HG03354 (cell line): ENCODE measurements around the gene SPA17.

Source experiments
- ATAC-seq: cut with Tn5 transposase; IDR thresholded peaks from one replicate; pipeline ENCODE4 v1.9.1; 2021; ENCODE audit warnings: mild to moderate bottlenecking; ENCODE audit not compliant: unreplicated experiment, poor library complexity, severe bottlenecking

SPA17 gene

DNA sequence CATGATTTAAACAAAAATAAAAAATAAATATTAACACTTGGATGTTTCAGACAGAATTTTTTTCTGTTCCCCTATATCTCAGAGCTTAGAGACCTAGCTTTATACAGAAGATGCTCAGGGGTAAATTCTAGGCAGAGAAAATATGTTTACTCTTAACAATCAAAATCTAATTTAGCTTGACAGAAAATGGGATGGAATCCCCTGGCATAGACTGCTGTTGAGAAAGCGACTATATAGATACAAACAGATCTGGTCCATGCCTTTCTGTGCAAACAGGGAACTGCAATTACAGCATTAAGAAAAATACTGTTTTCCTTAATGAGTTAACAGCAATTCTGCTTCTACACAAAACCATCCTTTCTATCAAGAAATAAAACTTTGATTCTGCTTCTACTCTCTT is 14.7 kb upstream of the SPA17 start:
- no peak for ATAC-seq

DNA sequence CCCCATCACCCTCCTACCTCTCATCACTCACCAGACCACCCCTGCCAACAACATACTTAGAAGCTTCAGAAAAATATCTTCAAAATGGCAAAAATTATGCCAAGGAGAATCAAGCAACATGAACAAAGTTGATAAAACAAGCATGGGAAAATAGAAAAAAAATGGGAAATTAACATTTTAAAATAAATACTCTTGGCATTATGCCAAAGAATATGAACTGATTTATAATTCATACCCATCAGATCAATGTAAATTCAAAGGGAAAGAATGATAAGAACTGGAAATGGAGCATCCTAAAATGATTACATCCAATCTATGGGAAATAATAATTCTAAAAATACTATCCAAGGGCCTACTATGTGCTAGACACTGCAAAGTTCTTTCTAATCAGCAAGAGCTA is 12.2 kb upstream of the SPA17 start:
- ATAC-seq: no peak

DNA sequence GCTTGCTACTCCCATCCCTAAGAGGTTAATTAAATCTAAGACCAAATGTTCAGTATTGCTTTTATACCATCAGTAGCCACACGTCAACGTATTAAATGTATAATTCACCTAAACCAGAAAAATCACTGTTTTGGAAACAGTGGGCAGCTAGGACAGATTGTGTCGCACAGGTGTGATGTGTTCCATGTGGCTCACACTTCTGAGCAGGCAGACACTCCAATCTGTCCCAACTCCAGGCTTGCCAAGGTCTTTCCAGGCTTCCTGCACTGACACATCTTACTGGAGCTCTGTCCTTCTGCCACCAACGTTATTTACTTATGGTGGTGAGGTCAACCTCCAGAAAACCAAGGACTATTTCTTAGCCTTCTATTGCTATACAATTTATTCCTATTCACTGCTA is 11.6 kb upstream of the SPA17 start:
- no peak for ATAC-seq

DNA sequence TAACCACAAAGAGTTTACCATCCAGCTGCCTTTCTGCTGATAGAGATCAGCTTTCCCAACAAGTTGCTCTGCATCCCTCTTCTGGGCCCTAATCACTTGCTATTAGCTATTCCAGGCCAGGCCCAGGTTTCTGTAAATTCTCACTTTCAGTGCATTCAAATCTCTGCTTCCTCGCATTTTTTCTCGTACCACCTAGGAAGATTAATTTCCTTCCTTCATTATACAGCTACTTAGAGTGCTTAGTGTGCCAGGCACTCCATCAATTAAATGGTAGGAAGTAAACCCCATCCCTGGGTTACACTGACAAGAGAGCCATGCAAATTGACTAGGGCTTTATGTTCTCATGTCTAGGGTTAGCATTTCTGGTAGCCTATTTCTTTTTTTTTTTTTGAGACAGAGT is 9.8 kb upstream of the SPA17 start:
- ATAC-seq: no peak

DNA sequence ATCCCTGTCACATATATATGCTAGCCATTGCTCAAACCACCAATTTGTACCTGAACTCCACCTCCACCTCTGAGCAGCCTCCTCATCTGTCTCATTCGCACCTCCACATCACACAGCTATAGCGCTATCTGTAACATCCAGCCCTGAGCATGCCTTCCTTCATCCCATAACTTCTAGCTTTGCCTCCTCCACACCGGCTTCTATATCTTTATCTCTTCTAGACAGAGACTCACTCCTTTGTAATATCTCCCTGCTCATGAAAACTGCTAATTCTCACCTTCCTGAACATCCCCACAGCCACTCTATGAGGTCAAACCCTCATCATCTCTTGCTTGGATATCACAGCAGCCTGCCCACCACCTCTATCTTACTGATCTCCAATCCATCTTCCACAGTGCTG is 6.1 kb upstream of the SPA17 start:
- no peak for ATAC-seq

DNA sequence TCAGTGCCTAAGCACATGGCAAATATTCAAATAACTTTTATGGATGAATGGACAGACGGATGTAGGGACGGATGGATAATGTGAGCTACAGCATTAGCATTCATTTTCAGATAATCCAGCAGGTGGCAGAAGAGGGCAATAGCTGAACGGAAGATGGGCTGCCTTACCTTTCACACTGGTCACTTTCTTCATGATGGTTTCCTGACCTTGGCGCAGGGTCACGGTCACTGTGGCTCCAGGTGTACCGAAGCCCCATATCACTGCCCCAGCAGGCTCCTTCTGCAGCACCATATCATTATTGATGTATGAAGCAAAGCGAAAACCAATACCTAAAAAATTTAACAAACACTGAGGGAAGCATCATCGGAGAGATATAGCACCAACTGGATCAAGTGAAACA is 4.5 kb upstream of the SPA17 start:
- ATAC-seq: peak; percentile 36

DNA sequence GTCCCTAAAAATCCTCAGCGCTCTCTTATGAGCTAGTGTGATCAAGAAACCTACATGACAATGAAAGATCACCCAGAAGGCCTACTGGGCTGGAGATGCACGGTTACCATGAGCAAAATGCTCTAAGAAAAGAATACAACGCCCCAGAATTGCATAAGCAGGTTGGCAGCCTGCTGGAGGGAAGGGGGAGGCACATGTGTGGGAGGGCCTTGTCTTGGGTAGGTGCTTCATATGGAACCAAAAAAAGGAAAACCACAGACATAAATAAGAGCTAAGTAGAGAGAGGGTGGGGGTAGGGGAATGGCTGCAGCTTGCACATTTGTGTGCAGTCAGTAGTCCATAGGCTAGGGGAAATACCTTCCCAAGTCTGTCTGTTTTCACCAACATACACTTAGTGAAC is 3.0 kb upstream of the SPA17 start:
- ATAC-seq: no peak

DNA sequence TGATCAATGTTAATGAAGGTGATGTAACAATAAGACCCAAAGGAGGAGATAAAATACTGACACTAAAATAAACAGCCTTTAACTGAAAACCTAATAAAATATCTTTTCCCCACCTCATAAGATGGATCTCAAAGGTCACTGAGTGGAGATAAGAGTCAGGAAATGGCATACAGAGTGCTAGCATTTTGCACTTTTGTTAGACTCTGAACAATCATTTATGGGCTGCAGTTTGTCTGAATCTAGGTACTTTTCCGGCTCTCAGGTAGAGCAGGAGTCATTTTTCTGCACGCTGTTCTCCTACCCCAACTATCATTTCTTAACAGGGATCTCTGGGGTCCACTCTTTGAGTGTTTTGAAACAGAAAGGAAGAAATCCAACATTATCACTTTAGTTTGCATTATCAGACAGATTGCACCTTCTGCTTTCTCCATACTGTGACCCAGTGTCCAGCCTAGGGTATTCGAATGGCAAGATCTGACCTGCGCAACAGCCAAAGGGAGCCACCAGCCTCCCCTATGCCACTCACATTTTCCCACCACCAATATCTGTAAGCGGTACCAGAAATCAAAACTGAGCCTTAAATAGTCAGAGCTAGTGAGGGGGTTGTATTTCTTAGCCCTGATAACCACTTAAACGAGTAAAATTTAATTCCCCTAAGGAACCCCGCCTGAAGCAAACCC is 1.0 kb upstream of the SPA17 start:
- ATAC-seq: no peak

DNA sequence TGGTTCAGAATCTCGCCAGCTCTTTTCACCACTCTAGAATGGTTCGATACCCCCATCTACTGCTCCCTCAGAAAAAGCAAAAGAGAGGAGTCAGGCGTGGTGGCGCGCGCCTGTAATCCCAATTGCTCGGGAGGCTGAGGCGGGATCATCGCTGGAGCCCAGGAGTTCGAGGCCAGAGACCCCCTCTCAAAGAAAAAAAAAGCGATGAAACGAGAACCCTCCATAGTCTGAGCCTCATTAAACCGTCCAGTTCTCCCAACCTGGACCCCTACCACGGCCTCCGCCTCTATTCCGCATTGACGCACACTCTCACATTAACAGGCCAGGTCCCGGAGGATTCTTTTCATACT is 439 bp downstream of the SPA17 start:
- no peak for ATAC-seq

DNA sequence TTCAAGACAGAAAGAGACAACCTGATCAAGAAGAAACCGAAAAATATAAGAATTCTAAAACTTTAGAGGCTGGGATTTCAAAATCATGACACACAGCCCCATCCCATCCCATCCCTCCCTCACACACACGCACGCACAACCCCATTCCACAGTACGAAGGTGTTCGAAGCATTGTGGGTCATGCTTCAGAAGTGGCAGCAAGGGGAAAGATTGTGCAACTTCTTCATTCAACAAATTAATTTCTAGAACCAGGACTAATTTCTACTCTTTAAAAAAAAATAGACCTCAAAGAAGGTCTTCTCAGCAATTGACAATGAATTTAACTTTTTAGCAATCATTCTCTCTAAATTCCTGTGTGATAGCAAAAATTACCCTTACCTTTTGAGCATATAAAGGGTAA is 867 bp downstream of the SPA17 start:
- no peak for ATAC-seq

DNA sequence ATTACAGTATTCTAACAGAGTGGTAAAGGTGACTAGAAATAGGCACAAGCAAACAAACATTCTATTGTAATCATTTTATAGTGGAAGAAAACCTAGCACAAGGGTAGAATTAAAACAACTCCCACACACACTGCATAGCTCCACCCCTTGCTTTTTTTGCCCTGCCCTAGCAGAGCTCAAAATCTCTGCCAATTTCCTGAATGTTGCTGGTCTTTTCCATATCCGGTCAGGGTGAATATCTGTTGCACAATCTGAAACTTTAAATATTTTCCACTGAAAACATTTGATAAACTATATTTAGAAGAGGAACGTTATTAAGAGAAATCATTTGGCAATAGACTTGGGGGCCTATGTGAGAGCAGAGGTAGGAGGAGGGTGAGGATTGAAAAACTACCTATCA is 2.7 kb downstream of the SPA17 start:
- ATAC-seq: no peak

DNA sequence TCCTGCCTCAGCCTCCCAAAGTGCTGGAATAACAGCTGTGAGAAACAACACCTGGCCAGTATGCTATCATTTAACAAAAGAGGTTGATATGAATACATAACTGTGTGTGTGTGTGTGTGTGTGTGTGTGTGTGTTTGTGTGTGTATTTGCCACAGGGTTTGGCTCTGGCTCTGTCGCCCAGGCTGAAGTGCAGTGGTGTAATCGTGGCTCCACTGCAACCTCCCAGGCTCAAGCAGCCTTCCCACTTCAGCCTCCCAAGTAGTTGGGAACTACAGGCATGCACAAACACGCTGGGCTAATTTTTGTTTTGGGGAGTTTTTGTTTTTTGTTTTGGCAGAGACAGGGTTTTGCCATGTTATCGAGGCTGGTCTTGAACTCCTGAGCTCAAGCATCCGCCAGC is 4.7 kb downstream of the SPA17 start:
- no peak for ATAC-seq

DNA sequence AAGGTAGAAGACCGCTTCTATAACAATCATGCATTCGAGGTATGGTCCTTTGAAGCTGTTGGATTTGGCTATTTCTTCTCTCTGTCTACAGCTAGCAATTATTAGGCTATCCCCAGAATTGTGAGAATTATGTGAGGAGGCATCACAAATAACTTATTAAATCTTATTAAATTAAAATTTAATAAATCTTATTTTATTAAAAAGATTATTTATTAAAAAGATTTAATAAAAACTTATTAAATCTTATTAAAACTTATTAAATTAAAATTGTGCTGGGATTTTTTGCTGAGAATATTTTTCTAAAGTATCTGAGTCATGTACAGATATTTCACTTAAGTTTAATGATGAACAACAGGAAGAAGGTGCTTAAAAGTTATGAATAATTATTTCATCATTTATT is 7.7 kb downstream of the SPA17 start:
- ATAC-seq: no peak

DNA sequence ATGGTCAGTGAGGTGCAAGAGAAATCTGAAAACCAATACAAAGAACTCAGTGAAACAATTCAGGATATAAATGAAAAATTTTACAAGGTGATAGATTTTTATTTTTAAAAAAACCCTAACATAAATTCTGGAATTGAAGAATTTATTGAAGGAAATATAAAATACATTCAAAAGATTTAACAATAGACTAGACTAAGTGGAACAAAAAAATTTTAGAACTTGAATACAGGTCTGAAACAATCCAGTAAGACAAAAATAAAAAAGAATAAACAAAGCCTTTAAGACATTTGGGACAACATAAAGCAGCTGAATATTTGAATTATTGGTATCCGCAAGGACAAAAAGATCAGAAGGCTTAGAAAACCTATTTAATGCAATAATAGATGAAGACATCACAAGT is 8.7 kb downstream of the SPA17 start:
- ATAC-seq: no peak

DNA sequence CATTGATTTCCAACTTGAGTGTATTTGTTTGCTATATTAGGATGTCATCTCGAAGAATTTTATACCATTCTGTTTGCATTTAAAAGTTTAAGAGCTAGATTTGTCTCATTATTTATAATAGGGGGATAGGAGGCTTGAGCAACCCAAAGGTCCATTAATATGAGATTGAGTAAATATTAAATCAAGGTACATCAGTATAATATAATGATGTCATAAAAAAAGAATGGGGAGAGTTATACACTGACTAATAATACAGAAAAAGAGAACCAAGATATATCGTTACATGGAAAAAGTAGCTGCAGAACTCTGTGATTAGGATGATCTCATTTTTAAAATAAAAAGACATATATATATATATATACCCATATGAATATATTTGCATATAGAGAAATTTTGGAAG is 19.4 kb downstream of the SPA17 start:
- ATAC-seq: no peak

DNA sequence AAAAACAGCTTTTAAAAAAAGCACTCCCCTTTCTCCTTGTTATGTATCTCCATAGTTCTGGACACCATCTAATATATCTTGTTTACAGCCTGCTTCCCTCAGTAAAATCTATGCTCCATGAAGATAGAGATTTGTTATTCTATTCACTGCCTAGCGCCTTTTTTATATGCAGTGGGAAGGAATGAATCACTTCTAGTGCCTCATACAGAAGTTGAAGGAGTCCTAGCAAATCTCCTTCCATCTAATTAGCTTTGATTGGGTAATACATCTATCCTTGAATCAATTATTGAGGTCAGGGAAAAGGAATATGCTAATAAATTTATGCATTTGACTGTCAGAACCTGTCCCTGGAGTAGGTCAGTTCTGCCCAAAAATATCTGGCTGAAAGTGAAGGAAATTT is 25.8 kb downstream of the SPA17 start:
- no peak for ATAC-seq

DNA sequence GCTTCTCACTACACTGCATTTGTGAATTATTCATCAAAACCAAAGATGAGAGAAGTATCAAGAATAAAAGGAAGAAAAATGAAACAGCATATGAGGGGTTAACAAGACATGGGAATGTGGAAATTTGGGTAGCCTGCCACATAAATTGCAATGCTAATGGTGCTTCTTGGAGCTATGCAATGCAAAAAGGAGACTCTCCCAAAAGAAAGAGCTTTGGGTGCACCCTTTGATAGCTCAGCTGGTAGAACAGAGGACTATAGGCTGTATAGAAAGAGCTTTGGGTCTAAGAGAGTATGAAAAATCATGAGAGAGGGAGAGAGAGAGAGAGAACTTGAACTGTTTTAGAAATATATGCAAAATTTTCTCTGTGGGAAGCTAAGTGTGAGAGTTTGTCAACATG is 26.3 kb downstream of the SPA17 start:
- ATAC-seq: no peak

DNA sequence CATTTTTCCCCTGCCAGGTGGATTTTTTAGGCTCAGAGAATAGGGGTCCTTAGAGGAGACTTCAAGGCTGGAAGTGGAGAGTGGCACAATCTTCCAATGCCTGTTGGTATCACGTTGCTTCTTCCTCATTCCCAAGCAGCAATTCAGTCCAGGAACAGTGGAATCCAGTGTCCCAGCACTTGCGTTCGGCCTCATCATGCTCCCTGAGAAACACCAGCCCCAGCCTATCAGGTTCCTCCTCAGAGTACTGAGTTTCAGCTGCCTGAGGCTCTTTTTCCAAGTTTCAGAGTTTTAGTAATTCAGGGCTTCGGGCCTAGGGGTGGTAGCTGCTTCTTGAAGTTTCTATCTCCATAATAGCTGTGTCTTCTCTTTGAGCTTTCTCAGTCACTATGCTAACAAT is 34.1 kb downstream of the SPA17 start:
- ATAC-seq: no peak

DNA sequence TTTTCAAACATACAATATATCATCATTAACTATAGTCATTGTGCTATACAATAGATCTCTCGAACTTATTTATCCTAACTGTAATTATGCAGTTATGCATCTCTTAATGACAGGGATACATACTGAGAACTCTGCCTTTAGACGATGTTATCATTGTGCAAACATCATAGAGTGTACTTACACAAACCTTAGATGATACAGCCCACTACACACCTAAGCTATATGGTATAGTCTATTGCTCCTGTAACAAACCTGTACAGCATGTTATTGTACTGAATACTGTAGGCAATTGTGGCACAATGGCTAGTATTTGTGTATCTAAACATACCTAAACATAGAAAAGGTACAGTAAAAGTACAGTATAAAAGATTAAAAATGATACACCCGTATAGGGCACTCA is 38.7 kb downstream of the SPA17 start:
- ATAC-seq: no peak

DNA sequence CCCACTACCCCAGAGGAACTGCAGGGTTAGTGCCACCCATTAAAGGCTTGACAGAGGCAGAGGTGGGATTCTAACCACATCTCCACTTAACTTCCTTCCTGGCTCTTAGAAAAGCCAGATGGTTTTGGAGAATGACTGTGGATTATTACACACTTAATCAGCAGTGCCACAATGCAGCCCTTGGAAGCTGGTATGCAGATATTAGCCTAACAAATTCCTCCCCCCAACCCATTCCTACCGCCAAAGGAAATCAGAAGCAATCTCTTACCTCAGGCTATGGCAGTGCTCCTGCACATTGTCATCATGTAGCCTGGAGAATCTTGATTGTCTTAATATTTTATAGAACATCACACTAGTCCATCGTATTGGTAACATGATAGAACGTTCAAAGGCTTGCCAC is 42.9 kb downstream of the SPA17 start:
- ATAC-seq: no peak

DNA sequence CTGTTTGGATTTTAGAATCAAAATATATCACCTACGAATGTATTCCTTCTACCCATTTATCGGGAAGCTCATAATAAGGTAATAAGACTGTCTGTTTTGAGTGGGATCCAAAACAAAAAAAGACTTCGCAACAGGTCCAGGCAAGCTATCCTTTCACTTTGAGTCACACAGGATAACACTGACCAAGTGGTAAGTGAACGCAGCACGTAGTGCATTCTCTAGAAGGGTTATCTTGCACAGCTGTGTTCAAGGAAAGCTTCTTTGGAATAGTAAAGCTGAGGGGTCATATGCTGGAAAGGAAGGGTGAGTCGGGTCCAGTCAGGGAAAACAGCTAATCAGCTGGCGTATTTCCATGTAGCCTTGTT is 43.7 kb downstream of the SPA17 start:
- ATAC-seq: peak; percentile 63

DNA sequence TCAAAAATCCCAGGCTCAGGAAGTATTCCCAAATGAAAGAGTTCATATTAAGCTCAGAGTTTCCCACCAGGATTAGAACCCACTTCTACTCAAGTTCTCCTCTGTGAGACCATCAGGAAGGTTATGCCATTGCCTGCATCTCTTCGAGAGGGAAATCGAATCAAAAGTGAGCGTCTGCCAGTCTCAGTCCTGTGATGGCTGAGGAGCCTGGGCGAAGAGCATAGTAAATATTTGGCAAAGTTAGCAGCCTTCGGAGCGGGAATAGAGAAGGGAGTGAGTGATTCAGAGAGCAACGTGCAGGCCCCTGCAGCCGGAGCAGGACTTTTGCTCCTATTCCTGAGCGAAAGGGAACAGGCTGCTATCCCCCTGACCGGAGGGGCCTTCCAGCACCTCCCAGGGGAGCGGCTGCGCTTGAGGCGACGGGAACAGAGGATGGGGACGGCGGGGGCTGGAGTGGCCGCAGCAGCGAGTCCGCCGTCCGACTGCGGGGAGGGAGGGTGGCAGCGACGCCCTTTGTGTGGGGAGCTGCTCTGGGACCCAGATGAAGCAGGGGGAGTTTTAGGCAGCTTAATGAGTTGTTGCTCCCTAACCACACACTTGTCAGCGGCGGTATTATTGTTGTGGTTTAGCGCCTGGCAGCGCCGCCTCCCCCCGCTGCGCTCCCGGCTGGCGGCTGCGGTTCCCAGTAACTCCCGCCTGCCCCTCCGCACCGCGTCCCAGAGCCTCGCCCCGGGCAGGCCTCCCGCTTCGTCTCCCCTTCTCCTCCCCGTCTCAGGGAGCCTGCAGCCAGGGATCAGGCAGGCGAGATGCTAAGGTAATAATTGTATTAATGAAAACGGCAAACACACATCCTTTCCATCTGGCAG is 44.3 kb downstream of the SPA17 start:
- peak; percentile 55 for ATAC-seq
